ENCODE measurements around the gene RAB11FIP4.

DNA sequence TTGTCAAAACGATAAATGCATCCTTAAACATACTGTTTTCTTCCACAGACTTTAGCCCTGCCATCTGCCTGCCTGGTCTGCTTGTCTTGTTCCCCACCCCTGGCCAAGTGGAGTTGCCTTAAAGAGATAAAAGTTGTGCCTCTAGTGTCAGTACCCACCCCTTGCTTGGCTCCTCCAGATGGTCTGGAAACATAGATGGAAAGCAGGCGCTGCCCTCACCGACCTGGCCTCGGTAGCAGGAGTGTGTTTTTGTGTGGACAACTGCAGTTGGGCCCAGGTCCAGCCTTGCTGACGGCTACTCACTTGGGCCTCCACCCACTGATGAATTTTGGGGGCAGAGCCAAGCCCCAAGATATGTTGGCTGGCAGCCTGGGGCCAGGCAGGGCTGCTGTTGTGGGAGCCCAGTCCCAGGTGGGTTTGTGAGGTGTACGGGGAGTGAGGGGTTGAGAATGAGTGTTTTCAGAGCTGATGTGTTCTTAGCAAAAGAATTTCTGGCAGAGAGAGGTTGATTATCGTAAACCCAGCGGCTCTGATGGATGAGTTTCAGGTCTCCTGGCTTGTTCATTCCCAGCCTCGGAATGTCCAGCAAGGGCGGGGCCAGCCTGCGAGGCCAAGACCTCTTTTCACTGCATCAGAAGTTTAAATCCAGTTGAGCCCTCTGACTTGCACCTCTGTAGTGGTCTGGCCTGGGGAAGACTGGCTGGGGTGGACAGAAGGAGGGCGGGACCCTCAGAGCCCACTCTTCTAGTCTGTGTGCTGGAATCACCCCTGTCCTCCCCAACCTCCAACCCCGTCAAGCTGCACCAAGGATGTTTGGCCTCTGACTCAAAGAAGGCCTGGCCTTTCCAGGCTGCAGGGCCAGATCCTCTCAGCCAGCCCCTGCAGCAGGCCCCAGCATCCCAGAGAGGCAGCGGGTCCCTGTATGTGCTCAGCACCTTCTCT, 179.7 kb downstream of the RAB11FIP4 start:
- TF ChIP-seq, protein P1, sequence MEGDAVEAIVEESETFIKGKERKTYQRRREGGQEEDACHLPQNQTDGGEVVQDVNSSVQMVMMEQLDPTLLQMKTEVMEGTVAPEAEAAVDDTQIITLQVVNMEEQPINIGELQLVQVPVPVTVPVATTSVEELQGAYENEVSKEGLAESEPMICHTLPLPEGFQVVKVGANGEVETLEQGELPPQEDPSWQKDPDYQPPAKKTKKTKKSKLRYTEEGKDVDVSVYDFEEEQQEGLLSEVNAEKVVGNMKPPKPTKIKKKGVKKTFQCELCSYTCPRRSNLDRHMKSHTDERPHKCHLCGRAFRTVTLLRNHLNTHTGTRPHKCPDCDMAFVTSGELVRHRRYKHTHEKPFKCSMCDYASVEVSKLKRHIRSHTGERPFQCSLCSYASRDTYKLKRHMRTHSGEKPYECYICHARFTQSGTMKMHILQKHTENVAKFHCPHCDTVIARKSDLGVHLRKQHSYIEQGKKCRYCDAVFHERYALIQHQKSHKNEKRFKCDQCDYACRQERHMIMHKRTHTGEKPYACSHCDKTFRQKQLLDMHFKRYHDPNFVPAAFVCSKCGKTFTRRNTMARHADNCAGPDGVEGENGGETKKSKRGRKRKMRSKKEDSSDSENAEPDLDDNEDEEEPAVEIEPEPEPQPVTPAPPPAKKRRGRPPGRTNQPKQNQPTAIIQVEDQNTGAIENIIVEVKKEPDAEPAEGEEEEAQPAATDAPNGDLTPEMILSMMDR (IDR thresholded peaks at IDR 0.05) = no peak
- TF ChIP-seq EP300 (IDR thresholded peaks at IDR 0.05) (peak in 1 of 4 donors; percentile 14), POLR2A (IDR thresholded peaks at IDR 0.05) (no peak)
